Measurements from ENCODE around the gene AQP12B. TPM values are rescaled to one million over a fixed set of nuclear protein-coding genes. Genes with fewer than 3 reads are reported as not detected.

AQP12B gene
- total RNA-seq, 1 donor from 2014 or later: not detected

GRCh38 chr2:240629619-240629967 lies 53.1 kb downstream of the AQP12B start:
- Mint-ChIP-seq H3K27ac (ENCODE audit: unreplicated experiment) (no peak overlapping the region), H3K9me3 (ENCODE audit: unreplicated experiment) (peaks cover 12% of the 10 kb centered on the region), H3K4me3 (ENCODE audit: unreplicated experiment) (no peak overlapping the region), H3K4me1 (ENCODE audit: unreplicated experiment) (no peaks in the 10 kb centered on the region), H3K36me3 (ENCODE audit: low read depth, unreplicated experiment) (peaks cover 7% of the 10 kb centered on the region), H3K27me3 (ENCODE audit: unreplicated experiment) (peaks cover 7% of the 10 kb centered on the region)
- DNase-seq (ENCODE audit: low spot score): no peak
- no peak for TF ChIP-seq CTCF (IDR thresholded peaks at IDR 0.05; ENCODE audit: unreplicated experiment)

- Mint-ChIP-seq H3K27ac (ENCODE audit: unreplicated experiment) (no peak overlapping the region), H3K4me1 (ENCODE audit: unreplicated experiment) (no peaks in the 10 kb centered on the region), H3K27me3 (ENCODE audit: unreplicated experiment) (peaks cover 5% of the 10 kb centered on the region), H3K4me3 (ENCODE audit: unreplicated experiment) (no peak overlapping the region), H3K9me3 (ENCODE audit: unreplicated experiment) (peaks cover 12% of the 10 kb centered on the region), H3K36me3 (ENCODE audit: low read depth, unreplicated experiment) (peaks cover 7% of the 10 kb centered on the region)
- no peak for TF ChIP-seq CTCF (IDR thresholded peaks at IDR 0.05; ENCODE audit: unreplicated experiment)
- no peak for DNase-seq (ENCODE audit: low spot score)
These were observed 53.7 kb downstream of the AQP12B start for GRCh38 chr2:240628808-240629618.

DNA sequence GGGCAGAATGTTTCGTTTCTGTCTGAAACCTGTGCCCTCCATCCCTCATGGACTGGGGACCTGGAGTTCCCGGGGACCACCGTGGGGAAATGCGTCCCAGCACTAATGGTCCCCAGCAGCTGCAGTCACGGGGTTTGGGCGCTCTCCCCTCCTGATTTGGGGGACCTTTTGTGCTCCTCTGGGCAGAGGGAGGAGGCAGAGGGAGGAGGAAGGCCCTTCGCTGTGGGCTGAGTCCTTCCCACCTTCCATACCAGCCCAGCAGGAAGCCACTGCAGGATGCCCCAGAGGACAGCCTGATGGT lies 54.2 kb downstream of the AQP12B start:
- Mint-ChIP-seq H3K4me3 (ENCODE audit: unreplicated experiment) (no peak overlapping the region), H3K27ac (ENCODE audit: unreplicated experiment) (no peak overlapping the region), H3K27me3 (ENCODE audit: unreplicated experiment) (peaks cover 4% of the 10 kb centered on the region), H3K36me3 (ENCODE audit: low read depth, unreplicated experiment) (peaks cover 5% of the 10 kb centered on the region), H3K9me3 (ENCODE audit: unreplicated experiment) (peaks cover 11% of the 10 kb centered on the region), H3K4me1 (ENCODE audit: unreplicated experiment) (no peaks in the 10 kb centered on the region)
- no peak for DNase-seq (ENCODE audit: low spot score)
- TF ChIP-seq CTCF (IDR thresholded peaks at IDR 0.05; ENCODE audit: unreplicated experiment): no peak

- DNase-seq (ENCODE audit: low spot score): no peak
- Mint-ChIP-seq H3K4me1 (ENCODE audit: unreplicated experiment) (no peaks in the 10 kb centered on the region), H3K9me3 (ENCODE audit: unreplicated experiment) (peaks cover 6% of the 10 kb centered on the region), H3K36me3 (ENCODE audit: low read depth, unreplicated experiment) (peaks cover 2% of the 10 kb centered on the region), H3K4me3 (ENCODE audit: unreplicated experiment) (no peak overlapping the region), H3K27me3 (ENCODE audit: unreplicated experiment) (peaks cover 4% of the 10 kb centered on the region), H3K27ac (ENCODE audit: unreplicated experiment) (no peak overlapping the region)
- TF ChIP-seq CTCF (IDR thresholded peaks at IDR 0.05; ENCODE audit: unreplicated experiment): no peak
These were observed 54.8 kb downstream of the AQP12B start for GRCh38 chr2:240627736-240628506.

All from endothelial cell (in vitro differentiated cells).